HepG2 (cell line): Measurements from ENCODE around the gene IGLON5. TPM values are rescaled to one million over a fixed set of nuclear protein-coding genes. Genes with fewer than 3 reads are reported as not detected.

Experiments used
- CHD2 ChIP-seq: IDR thresholded peaks from 2 replicates; pipeline ENCODE4 v1.6.1; 2011; ENCODE audit warnings: low read depth, low read length, improper control_type of control experiment
- FOXM1 ChIP-seq: sonication (generic); formaldehyde crosslinking; IDR thresholded peaks from 2 replicates; pipeline ENCODE4 v1.5.0; 2020; ENCODE audit warnings: missing genetic modification reagents
- GFI1 ChIP-seq: sonication (generic); formaldehyde crosslinking; IDR thresholded peaks from 2 replicates; pipeline ENCODE4 v1.5.0; 2020; ENCODE audit warnings: missing genetic modification reagents, mild to moderate bottlenecking, borderline replicate concordance
- HNRNPL ChIP-seq: fragments of 200-400 bp; formaldehyde crosslinking; IDR thresholded peaks from 2 replicates; pipeline ENCODE4 v1.6.1; 2017; ENCODE audit warnings: mild to moderate bottlenecking, low read depth, low read length
- MIER2 ChIP-seq: IDR thresholded peaks from 2 replicates; pipeline ENCODE4 v1.6.1; 2016; ENCODE audit warnings: missing biosample characterization, missing genetic modification reagents
- ONECUT2 ChIP-seq: sonication (generic); formaldehyde crosslinking; IDR thresholded peaks from 2 replicates; pipeline ENCODE4 v1.4.0; 2020; ENCODE audit warnings: missing genetic modification reagents
- PAF1 ChIP-seq: IDR thresholded peaks from 2 replicates; pipeline ENCODE4 v1.6.1; 2016; ENCODE audit warnings: missing genetic modification reagents, missing compliant biosample characterization
- PRDM4 ChIP-seq: sonication (generic); formaldehyde crosslinking; IDR thresholded peaks from 2 replicates; pipeline ENCODE4 v1.9.0; 2021; ENCODE audit warnings: missing genetic modification reagents, borderline replicate concordance
- SAP130 ChIP-seq: IDR thresholded peaks from 2 replicates; pipeline ENCODE4 v1.6.1; 2016; ENCODE audit warnings: low read depth
- TIGD3 ChIP-seq: sonication (generic); formaldehyde crosslinking; IDR thresholded peaks from 2 replicates; pipeline ENCODE4 v1.5.1; 2020; ENCODE audit warnings: mild to moderate bottlenecking, missing genetic modification reagents, borderline replicate concordance
- ZC3H13 ChIP-seq: sonication (generic); formaldehyde crosslinking; IDR thresholded peaks from 2 replicates; pipeline ENCODE4 v1.8.1; 2023; ENCODE audit warnings: mild to moderate bottlenecking, missing genetic modification reagents, moderate library complexity
- ZC3H4 ChIP-seq: sonication (generic); formaldehyde crosslinking; IDR thresholded peaks from 2 replicates; pipeline ENCODE4 v1.4.0; 2020; ENCODE audit warnings: missing genetic modification reagents, borderline replicate concordance
- ZIK1 ChIP-seq: sonication (generic); formaldehyde crosslinking; IDR thresholded peaks from 2 replicates; pipeline ENCODE4 v1.5.0; 2020; ENCODE audit warnings: mild to moderate bottlenecking, low read depth, missing genetic modification reagents, borderline replicate concordance
- ZNF142 ChIP-seq: sonication (generic); formaldehyde crosslinking; IDR thresholded peaks from 2 replicates; pipeline ENCODE4 v1.4.0; 2020; ENCODE audit warnings: missing genetic modification reagents
- ZNF3 ChIP-seq: IDR thresholded peaks from 2 replicates; pipeline ENCODE4 v1.7.0; 2017; ENCODE audit warnings: inconsistent platforms
- ZNF431 ChIP-seq: sonication (generic); formaldehyde crosslinking; IDR thresholded peaks from 2 replicates; pipeline ENCODE4 v1.9.0; 2022; ENCODE audit warnings: missing genetic modification reagents, low read depth, mild to moderate bottlenecking, borderline replicate concordance
- ZNF496 ChIP-seq: sonication (generic); formaldehyde crosslinking; IDR thresholded peaks from 2 replicates; pipeline ENCODE4 v1.8.1; 2023; ENCODE audit warnings: mild to moderate bottlenecking, moderate library complexity, missing genetic modification reagents; ENCODE audit not compliant: insufficient replicate concordance
- ZNF629 ChIP-seq: sonication (generic); formaldehyde crosslinking; conservative IDR thresholded peaks from 2 replicates; pipeline ENCODE4 v1.5.0; 2020; ENCODE audit warnings: missing genetic modification reagents
- ZNF652 ChIP-seq: IDR thresholded peaks from 2 replicates; pipeline ENCODE4 v1.6.1; 2016; ENCODE audit warnings: low read depth, borderline replicate concordance
- ZSCAN30 ChIP-seq: sonication (generic); formaldehyde crosslinking; IDR thresholded peaks from 2 replicates; pipeline ENCODE4 v1.5.0; 2020; ENCODE audit warnings: mild to moderate bottlenecking, missing genetic modification reagents
- polyA plus RNA-seq, 8 experiments: library from polyadenylated mRNA; depleted of rRNA in 3 of 8; stranded (reverse) in 7 of 8; unstranded in 1 of 8; fragments of >200 nt; fragmentation: Illumina TruSeq in 4 of 8; extraction: Trizol in 4 of 8; gene quantifications; 2 replicates each; pipeline versions ENCODE4 v1.2.1 to v1.2.3, GENCODE V29; 2011 to 2016; ENCODE audit warnings: low read depth in 4 of 8, missing spikeins in 1 of 8, mixed read lengths in 1 of 8; ENCODE audit not compliant: insufficient read depth in 1 of 8
- total RNA-seq, 5 experiments: library from RNA; depleted of rRNA; stranded (reverse); fragments of >200 nt; fragmentation: Illumina TruSeq; extraction: Trizol; gene quantifications; 2 replicates each; pipeline ENCODE4 v1.2.3, GENCODE V29; 2016; ENCODE audit warnings: low read depth in 1 of 5

Gene IGLON5
- total and polyA plus RNA-seq, 2 of the 13 experiments (the other 11 are each of a cell fraction or from before 2014, with no cell fraction given), result 0.04 to 5.7 TPM

DNA sequence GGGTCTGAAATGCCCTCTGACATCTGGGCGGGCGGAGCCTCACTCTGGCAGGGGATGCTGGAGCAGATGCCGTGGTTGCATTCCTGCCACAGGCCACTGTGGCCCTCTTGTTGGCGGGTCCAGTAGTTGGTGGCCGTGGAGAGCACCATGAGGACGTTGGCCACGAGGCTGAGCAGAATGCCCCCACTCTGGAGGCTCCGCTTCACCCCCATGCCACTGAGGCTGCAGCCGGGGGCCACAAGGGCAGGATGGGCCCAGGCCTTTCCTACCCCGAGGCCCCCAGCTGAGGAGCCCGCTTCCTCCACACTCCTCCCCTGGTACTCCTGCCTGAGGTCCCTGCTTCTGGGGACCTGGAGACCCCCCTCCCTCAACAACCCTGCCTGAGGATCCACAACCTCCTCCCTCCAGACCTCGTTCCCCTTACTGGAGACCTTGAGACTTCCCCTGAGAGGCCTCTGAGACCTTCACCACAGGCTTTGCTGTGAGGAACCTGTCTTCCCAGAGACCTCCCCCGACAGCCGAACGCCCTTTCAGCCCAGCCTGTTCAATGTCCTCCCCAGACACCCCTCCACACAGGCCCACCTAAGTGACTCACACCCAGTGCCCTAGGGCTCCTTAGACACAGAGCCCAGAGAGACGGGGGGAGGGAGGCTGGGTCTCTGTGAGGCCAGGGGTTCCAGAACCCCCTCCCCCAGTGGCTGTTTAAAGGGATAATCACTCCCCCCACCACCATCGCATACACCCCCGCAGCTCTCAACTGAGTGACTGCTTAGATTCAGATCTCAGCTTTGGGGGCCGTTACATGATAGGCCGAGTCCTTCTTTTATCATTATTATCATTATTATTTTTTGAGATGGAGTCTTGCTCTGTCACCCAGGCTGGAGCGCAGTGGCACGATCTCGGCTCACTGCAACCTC is 57.2 kb downstream of the IGLON5 start, which contains the start of gene CLDND2 (continued):
- TF ChIP-seq ZNF142 (no peak), ZC3H13 (CRISPR knock-in tag) (peak; percentile 18; the same call in 1 of the 2 replicates), GFI1 (CRISPR knock-in tag) (no peak), PRDM4 (CRISPR knock-in tag) (no peak), ZNF3 (no peak), ZSCAN30 (CRISPR knock-in tag) (no peak), MIER2 (CRISPR knock-in tag) (no peak), FOXM1 (no peak), TIGD3 (no peak), HNRNPL (0 out of 2 replicates have a peak, but pooled peaks have one; percentile 44), PAF1 (CRISPR knock-in tag) (no peak), ZIK1 (CRISPR knock-in tag) (no peak), SAP130 (CRISPR knock-in tag) (no peak), ZNF431 (no peak), ZNF652 (CRISPR knock-in tag) (no peak), ZNF496 (no peak), CHD2 (no peak), ONECUT2 (CRISPR knock-in tag) (no peak), ZC3H4 (CRISPR knock-in tag) (no peak), ZNF629 (no peak)
